H9 (cell line): ENCODE results near the gene LAMP5. TPM values are rescaled to one million over a fixed set of nuclear protein-coding genes. Genes with fewer than 3 reads are reported as not detected.

ENCODE experiments used
- DNase-seq: peaks from one replicate; pipeline ENCODE4 v3.0.0-alpha.2; 2017
- H2AFZ ChIP-seq: one replicate; pipeline ENCODE4 v1.6.1; 2013; ENCODE audit warnings: mild to moderate bottlenecking, low read length, control low read depth, moderate library complexity
- H2AK5ac ChIP-seq: 2 replicates; pipeline ENCODE4 v1.6.1; 2013; ENCODE audit warnings: low read length, control low read depth, mixed read lengths; ENCODE audit not compliant: insufficient read length
- H2BK120ac ChIP-seq: one replicate; pipeline ENCODE4 v1.6.1; 2013; ENCODE audit warnings: low read depth, mild to moderate bottlenecking, low read length, control low read depth, inconsistent platforms; ENCODE audit not compliant: poor library complexity, severe bottlenecking
- H2BK12ac ChIP-seq: 2 replicates; pipeline ENCODE4 v1.6.1; 2013; ENCODE audit warnings: low read length, control low read depth, mixed read lengths, low read depth; ENCODE audit not compliant: insufficient read length
- H2BK15ac ChIP-seq: 2 replicates; pipeline ENCODE4 v1.6.1; 2013; ENCODE audit warnings: low read depth, low read length, control low read depth
- H2BK20ac ChIP-seq: one replicate; pipeline ENCODE4 v1.6.1; 2013; ENCODE audit warnings: low read depth, mild to moderate bottlenecking, low read length, control low read depth, inconsistent platforms; ENCODE audit not compliant: poor library complexity, severe bottlenecking
- H2BK5ac ChIP-seq: 2 replicates; pipeline ENCODE4 v1.6.1; 2013; ENCODE audit warnings: low read length, control low read depth, mixed read lengths; ENCODE audit not compliant: insufficient read length
- H3K14ac ChIP-seq: 2 replicates; pipeline ENCODE4 v1.6.1; 2013; ENCODE audit warnings: low read length, control low read depth; ENCODE audit not compliant: insufficient read depth
- H3K18ac ChIP-seq: 2 replicates; pipeline ENCODE4 v1.6.1; 2013; ENCODE audit warnings: low read depth, mild to moderate bottlenecking, mixed read lengths, low read length, control low read depth; ENCODE audit not compliant: insufficient read length
- H3K23ac ChIP-seq: 2 replicates; pipeline ENCODE4 v1.6.1; 2013; ENCODE audit warnings: low read length, control low read depth, mixed read lengths, low read depth; ENCODE audit not compliant: insufficient read length
- H3K23me2 ChIP-seq: 2 replicates; pipeline ENCODE4 v1.6.1; 2013; ENCODE audit warnings: low read depth, mild to moderate bottlenecking, mixed read lengths, low read length, control low read depth; ENCODE audit not compliant: insufficient read length, poor library complexity, severe bottlenecking
- H3K27ac ChIP-seq: 2 replicates; pipeline ENCODE4 v1.5.1; 2013; ENCODE audit warnings: low read length, control low read depth, mixed read lengths, low read depth; ENCODE audit not compliant: insufficient read length
- H3K27me3 ChIP-seq: 2 replicates; pipeline ENCODE4 v1.6.1; 2013; ENCODE audit warnings: low read length, control low read depth, inconsistent platforms; ENCODE audit not compliant: insufficient read depth
- H3K4ac ChIP-seq: 2 replicates; pipeline ENCODE4 v1.6.1; 2013; ENCODE audit warnings: low read depth, mild to moderate bottlenecking, control low read depth, inconsistent platforms, low read length, moderate library complexity
- H3K4me1 ChIP-seq: 2 replicates; pipeline ENCODE4 v1.6.1; 2013; ENCODE audit warnings: low read length, control low read depth, inconsistent platforms; ENCODE audit not compliant: insufficient read depth
- H3K4me2 ChIP-seq: 2 replicates; pipeline ENCODE4 v1.6.1; 2013; ENCODE audit warnings: low read length, control low read depth, mixed read lengths; ENCODE audit not compliant: insufficient read length, insufficient read depth
- H3K56ac ChIP-seq: 2 replicates; pipeline ENCODE4 v1.6.1; 2013; ENCODE audit warnings: low read depth, mild to moderate bottlenecking, mixed read lengths, low read length, control low read depth; ENCODE audit not compliant: insufficient read length
- H3K79me1 ChIP-seq: 2 replicates; pipeline ENCODE4 v1.6.1; 2013; ENCODE audit warnings: low read depth, mild to moderate bottlenecking, moderate library complexity, low read length, control low read depth, inconsistent platforms; ENCODE audit not compliant: insufficient read depth, poor library complexity, severe bottlenecking
- H3K79me2 ChIP-seq: 2 replicates; pipeline ENCODE4 v1.6.1; 2013; ENCODE audit warnings: low read length, control low read depth, inconsistent platforms; ENCODE audit not compliant: insufficient read depth
- H3K9ac ChIP-seq: 2 replicates; pipeline ENCODE4 v1.6.1; 2013; ENCODE audit warnings: low read length, control low read depth, mixed read lengths; ENCODE audit not compliant: insufficient read length; ENCODE audit errors: extremely low read depth
- H3K9me3 ChIP-seq: one replicate; pipeline ENCODE4 v1.6.1; 2013; ENCODE audit warnings: low read depth, low read length, inconsistent platforms; ENCODE audit not compliant: control insufficient read depth
- H3T11ph ChIP-seq: one replicate; pipeline ENCODE4 v1.6.1; 2013; ENCODE audit warnings: mild to moderate bottlenecking, low read length, control low read depth, inconsistent platforms
- H4K20me1 ChIP-seq: one replicate; pipeline ENCODE4 v1.6.1; 2013; ENCODE audit not compliant: control insufficient read depth, insufficient read length, insufficient read depth
- H4K5ac ChIP-seq: 2 replicates; pipeline ENCODE4 v1.6.1; 2013; ENCODE audit warnings: low read depth, mild to moderate bottlenecking, mixed read lengths, low read length, control low read depth; ENCODE audit not compliant: insufficient read length
- H4K8ac ChIP-seq: replicated peaks from 2 replicates; pipeline ENCODE4 v1.6.1; 2013; ENCODE audit warnings: low read length, control low read depth, mixed read lengths, low read depth; ENCODE audit not compliant: insufficient read length
- H4K91ac ChIP-seq: 2 replicates; pipeline ENCODE4 v1.6.1; 2013; ENCODE audit warnings: low read depth, mild to moderate bottlenecking, moderate library complexity, mixed read lengths, low read length, control low read depth; ENCODE audit not compliant: insufficient read length
- H3K27ac Mint-ChIP-seq, 3 experiments: 2 replicates in 2 of 3; 3 replicates in 1 of 3; pipeline ENCODE4 v1.8.0; 2020 to 2021; ENCODE audit warnings: mixed read lengths in 3 of 3, mild to moderate bottlenecking in 1 of 3, moderate library complexity in 1 of 3
- H3K27me3 Mint-ChIP-seq: 2 replicates; pipeline ENCODE4 v1.8.0; 2021; ENCODE audit warnings: low read depth, mild to moderate bottlenecking, moderate library complexity, mixed read lengths
- H3K36me3 Mint-ChIP-seq, 3 experiments: 2 replicates in 2 of 3; 3 replicates in 1 of 3; pipeline ENCODE4 v1.8.0; 2020 to 2021; ENCODE audit warnings: low read depth in 3 of 3, mixed read lengths in 3 of 3; ENCODE audit not compliant: insufficient read depth in 1 of 3
- H3K4me1 Mint-ChIP-seq, 2 experiments: 2 replicates each; pipeline ENCODE4 v1.8.0; 2020; ENCODE audit warnings: mixed read lengths in 2 of 2
- H3K4me3 Mint-ChIP-seq, 2 experiments: 2 replicates in 1 of 2; 3 replicates in 1 of 2; pipeline ENCODE4 v1.8.0; 2020 to 2021; ENCODE audit warnings: mild to moderate bottlenecking in 2 of 2, mixed read lengths in 2 of 2, moderate library complexity in 1 of 2
- H3K9me3 Mint-ChIP-seq, 2 experiments: 2 replicates in 1 of 2; 3 replicates in 1 of 2; pipeline ENCODE4 v1.8.0; 2020; ENCODE audit warnings: mild to moderate bottlenecking in 2 of 2, mixed read lengths in 2 of 2, moderate library complexity in 1 of 2
- CTCF ChIP-seq: fragments of 200-600 bp; sonication (generic); conservative IDR thresholded peaks from 3 replicates; pipeline ENCODE4 v1.8.0; 2021; ENCODE audit warnings: antibody characterized with exemption, mild to moderate bottlenecking
- WGBS: extraction: QIAGEN DNeasy Blood & Tissue Kit; methylation state at CpG from one replicate; pipeline ENCODE4 v1.1.7; 2013; ENCODE audit warnings: missing lambda C conversion rate, low lambda C conversion rate, mixed read lengths; ENCODE audit not compliant: insufficient read length; ENCODE audit errors: extremely low coverage; 5-methylcytosine and 5-hydroxymethylcytosine counted together
- total RNA-seq: library from RNA; stranded (reverse); gene quantifications from 2 replicates; pipeline ENCODE4 v1.2.1, GENCODE V29; 2021

Gene LAMP5
- total RNA-seq, 1 experiment from 2014 or later = 0.35 TPM

GRCh38 chr20:9534025-9534424 is 19.6 kb downstream of the LAMP5 start:
- Histone ChIP-seq H2BK5ac (no peak overlapping the region), H3K56ac (no peak overlapping the region), H3K27me3 (no peaks in the 10 kb centered on the region), H2BK12ac (no peak overlapping the region), H3K4me2 (no peak overlapping the region), H3K4ac (no peak overlapping the region), H4K8ac (no peak overlapping the region), H2BK120ac (no peak overlapping the region), H3K9ac (no peak overlapping the region), H2AFZ (no peak overlapping the region), H3T11ph (no peak overlapping the region), H3K27ac (no peak overlapping the region), H2AK5ac (no peak overlapping the region), H3K23ac (no peak overlapping the region), H2BK20ac (no peak overlapping the region), H3K79me1 (no peaks in the 10 kb centered on the region), H3K4me1 (no peaks in the 10 kb centered on the region), H2BK15ac (no peak overlapping the region), H4K20me1 (no peaks in the 10 kb centered on the region), H3K23me2 (no peaks in the 10 kb centered on the region), H4K91ac (no peak overlapping the region), H3K18ac (no peak overlapping the region), H3K14ac (no peak overlapping the region), H3K79me2 (no peaks in the 10 kb centered on the region), H4K5ac (no peak overlapping the region), H3K9me3 (no peaks in the 10 kb centered on the region)
- WGBS = no CpG with 5 or more reads among the region's 5 CpGs
- Mint-ChIP-seq H3K4me1 (peaks cover 19 to 23% of the 10 kb centered on the region in 2 experiments), H3K36me3 (no peaks in the 10 kb centered on the region; a peak in 1 of 7 replicates), H3K4me3 (no peak overlapping the region), H3K27ac (no peak overlapping the region), H3K9me3 (peaks cover 0 to 3% of the 10 kb centered on the region in 2 experiments; a peak in 1 of 5 replicates), H3K27me3 (peaks cover 11% of the 10 kb centered on the region)
- TF ChIP-seq CTCF = no peak
- no peak for DNase-seq
